GM12864 (cell line): ENCODE data around the gene KLK15.

ENCODE experiments used
- DNase-seq: peaks from one replicate; pipeline ENCODE4 v3.0.0-alpha.2; 2011; ENCODE audit warnings: low read depth
- H3K4me3 ChIP-seq: 2 replicates; pipeline ENCODE4 v1.5.1; 2011; ENCODE audit warnings: mild to moderate bottlenecking, low read depth, low read length, control low read depth
- CTCF ChIP-seq: IDR thresholded peaks from 2 replicates; pipeline ENCODE4 v1.5.1; 2011; ENCODE audit warnings: low read depth, mild to moderate bottlenecking, moderate library complexity, low read length, control low read depth, inconsistent platforms; ENCODE audit errors: missing control alignments

Gene KLK15

DNA sequence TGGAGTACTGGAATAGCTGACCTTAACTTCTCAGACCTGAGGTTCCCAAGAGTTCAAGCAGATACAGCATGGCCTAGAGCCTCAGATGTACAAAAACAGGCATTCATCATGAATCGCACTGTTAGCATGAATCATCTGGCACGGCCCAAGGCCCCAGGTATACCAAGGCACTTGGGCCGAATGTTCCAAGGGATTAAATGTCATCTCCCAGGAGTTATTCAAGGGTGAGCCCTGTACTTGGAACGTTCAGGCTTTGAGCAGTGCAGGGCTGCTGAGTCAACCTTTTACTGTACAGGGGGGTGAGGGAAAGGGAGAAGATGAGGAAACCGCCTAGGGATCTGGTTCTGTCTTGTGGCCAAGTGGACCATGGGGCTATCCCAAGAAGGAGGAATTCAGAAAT, 27.6 kb upstream of the KLK15 start:
- H3K4me3 ChIP-seq, result no peak overlapping the region
- DNase-seq, result no peak
- no peak for TF ChIP-seq CTCF

DNA sequence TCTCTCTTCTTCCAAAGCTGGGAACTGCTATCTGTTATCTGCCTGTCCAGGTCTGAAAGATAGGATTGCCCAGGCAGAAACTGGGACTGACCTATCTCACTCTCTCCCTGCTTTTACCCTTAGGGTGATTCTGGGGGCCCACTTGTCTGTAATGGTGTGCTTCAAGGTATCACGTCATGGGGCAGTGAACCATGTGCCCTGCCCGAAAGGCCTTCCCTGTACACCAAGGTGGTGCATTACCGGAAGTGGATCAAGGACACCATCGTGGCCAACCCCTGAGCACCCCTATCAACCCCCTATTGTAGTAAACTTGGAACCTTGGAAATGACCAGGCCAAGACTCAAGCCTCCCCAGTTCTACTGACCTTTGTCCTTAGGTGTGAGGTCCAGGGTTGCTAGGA, 26.5 kb upstream of the KLK15 start:
- H3K4me3 ChIP-seq, result no peak overlapping the region
- DNase-seq, result no peak
- no peak for TF ChIP-seq CTCF

- TF ChIP-seq CTCF, result no peak
- H3K4me3 ChIP-seq, result no peak overlapping the region
- no peak for DNase-seq
These were observed 25.5 kb upstream of the KLK15 start for GRCh38 chr19:50858886-50859285.

DNA sequence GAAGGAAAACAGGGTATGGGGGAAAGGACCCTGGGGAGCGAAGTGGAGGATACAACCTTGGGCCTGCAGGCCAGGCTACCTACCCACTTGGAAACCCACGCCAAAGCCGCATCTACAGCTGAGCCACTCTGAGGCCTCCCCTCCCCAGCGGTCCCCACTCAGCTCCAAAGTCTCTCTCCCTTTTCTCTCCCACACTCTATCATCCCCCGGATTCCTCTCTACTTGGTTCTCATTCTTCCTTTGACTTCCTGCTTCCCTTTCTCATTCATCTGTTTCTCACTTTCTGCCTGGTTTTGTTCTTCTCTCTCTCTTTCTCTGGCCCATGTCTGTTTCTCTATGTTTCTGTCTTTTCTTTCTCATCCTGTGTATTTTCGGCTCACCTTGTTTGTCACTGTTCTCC, 24.0 kb upstream of the KLK15 start:
- H3K4me3 ChIP-seq, result no peak overlapping the region
- DNase-seq, result no peak
- TF ChIP-seq CTCF, result no peak

- H3K4me3 ChIP-seq, result no peak within 1 kb of the TSS
- DNase-seq, result no peak
- TF ChIP-seq CTCF, result no peak
These were observed 21.4 kb upstream of the KLK15 start, which contains the start of gene KLK3 for GRCh38 chr19:50854636-50855410. KLK3 (plus strand) TSS chr19:50854915; CDS start chr19:50854956, 41 bp downstream.

DNA sequence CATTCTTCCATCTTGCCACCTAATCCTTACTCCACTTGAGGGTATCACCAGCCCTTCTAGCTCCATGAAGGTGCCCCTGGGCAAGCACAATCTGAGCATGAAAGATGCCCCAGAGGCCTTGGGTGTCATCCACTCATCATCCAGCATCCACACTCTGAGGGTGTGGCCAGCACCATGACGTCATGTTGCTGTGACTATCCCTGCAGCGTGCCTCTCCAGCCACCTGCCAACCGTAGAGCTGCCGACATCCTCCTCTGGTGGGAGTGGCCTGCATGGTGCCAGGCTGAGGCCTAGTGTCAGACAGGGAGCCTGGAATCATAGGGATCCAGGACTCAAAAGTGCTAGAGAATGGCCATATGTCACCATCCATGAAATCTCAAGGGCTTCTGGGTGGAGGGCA, 18.2 kb upstream of the KLK15 start:
- H3K4me3 ChIP-seq, result no peak overlapping the region
- no peak for TF ChIP-seq CTCF
- DNase-seq, result no peak

- H3K4me3 ChIP-seq, result no peak overlapping the region
- no peak for TF ChIP-seq CTCF
- DNase-seq, result no peak
These were observed 17.4 kb upstream of the KLK15 start for GRCh38 chr19:50850738-50851137.
